K562 (cell line): ENCODE results near the gene NCOA6. TPM values are rescaled to one million over a fixed set of nuclear protein-coding genes. Genes with fewer than 3 reads are reported as not detected.
A peak's percentile ranks its signal among the peaks of the same experiment; 100 is the strongest.

ENCODE experiments used
- CEBPG ChIP-seq, 3 experiments: fragments of 200-800 bp in 1 of 3; sonication (Bioruptor generic) in 1 of 3; sonication (generic) in 1 of 3; formaldehyde crosslinking in 1 of 3; IDR thresholded peaks in 2 of 3; conservative IDR thresholded peaks in 1 of 3; 2 replicates each; pipeline versions ENCODE4 v1.6.1 to v1.8.0; 2016 to 2022; ENCODE audit warnings: missing compliant biosample characterization in 2 of 3, missing genetic modification characterization in 2 of 3, mild to moderate bottlenecking in 1 of 3, missing genetic modification reagents in 1 of 3
- KLF16 ChIP-seq: IDR thresholded peaks from 2 replicates; pipeline ENCODE4 v1.6.1; 2016; ENCODE audit warnings: antibody characterized with exemption
- NCOA2 ChIP-seq, 2 experiments: fragments of 450-650 bp; IDR thresholded peaks; 2 replicates each; pipeline ENCODE4 v1.6.1; 2018; ENCODE audit warnings: mild to moderate bottlenecking in 2 of 2, moderate library complexity in 1 of 2; ENCODE audit not compliant: partially characterized antibody in 2 of 2
- SMAD4 ChIP-seq: fragments of 250-450 bp; sonication (Bioruptor Pico); conservative IDR thresholded peaks from 2 replicates; pipeline ENCODE4 v1.8.0; 2021; ENCODE audit warnings: inconsistent platforms, mild to moderate bottlenecking, moderate library complexity
- SMARCE1 ChIP-seq: fragments of 450-650 bp; IDR thresholded peaks from 2 replicates; pipeline ENCODE4 v1.7.1; 2016; ENCODE audit warnings: mild to moderate bottlenecking
- ZEB2 ChIP-seq: fragments of 450-650 bp; IDR thresholded peaks from 2 replicates; pipeline ENCODE4 v1.6.1; 2016
- ZSCAN32 ChIP-seq: fragments of 450-650 bp; formaldehyde crosslinking; IDR thresholded peaks from 2 replicates; pipeline ENCODE4 v1.4.0; 2020; ENCODE audit warnings: mild to moderate bottlenecking, moderate library complexity
- polyA plus RNA-seq, 8 experiments: library from polyadenylated mRNA; depleted of rRNA in 4 of 8; stranded (reverse) in 5 of 8; unstranded in 3 of 8; fragments of >200 nt; fragmentation: Nextera tagmentation in 2 of 8; fragmentation: Illumina TruSeq in 1 of 8; extraction: Ambion mirVana in 2 of 8; extraction: Trizol in 1 of 8; gene quantifications; 2 replicates each; pipeline versions ENCODE4 v1.2.1 to v1.2.3, GENCODE V29; 2011 to 2014; ENCODE audit warnings: inconsistent platforms in 1 of 8, missing spikeins in 1 of 8
- total RNA-seq, 7 experiments: library from RNA; depleted of rRNA in 6 of 7; stranded (reverse); fragments of >200 nt in 6 of 7; fragmentation: Illumina TruSeq in 2 of 7; extraction: Trizol in 2 of 7; gene quantifications; 2 replicates each; pipeline versions ENCODE4 v1.2.1 to v1.2.3, GENCODE V29; 2011 to 2021; ENCODE audit warnings: low replicate concordance in 1 of 7
- TF ChIP-seq, protein P1 (sequence below), 2 experiments: fragments of 450-650 bp; IDR thresholded peaks; 2 replicates each; pipeline ENCODE4 v1.6.1; 2016; ENCODE audit warnings: mild to moderate bottlenecking in 2 of 2, borderline replicate concordance in 1 of 2, low read depth in 1 of 2, moderate library complexity in 1 of 2
- TF ChIP-seq, protein P2 (sequence below): fragments of 450-650 bp; IDR thresholded peaks from 2 replicates; pipeline ENCODE4 v1.6.1; 2016; ENCODE audit warnings: borderline replicate concordance
- TF ChIP-seq, protein P3 (sequence below): sonication (generic); formaldehyde crosslinking; IDR thresholded peaks from 2 replicates; pipeline ENCODE4 v1.8.0; 2022; ENCODE audit warnings: mild to moderate bottlenecking, missing genetic modification reagents, borderline replicate concordance
- TF ChIP-seq, protein P4 (sequence below): fragments of 450-650 bp; IDR thresholded peaks from 2 replicates; pipeline ENCODE4 v1.6.1; 2016; ENCODE audit warnings: low read depth, mild to moderate bottlenecking, moderate library complexity

Gene NCOA6
- total and polyA plus RNA-seq, 9 of the 15 experiments (the other 6 are each of a cell fraction or from before 2014, with no cell fraction given), result 6.1 to 25.0 (median 9.5) TPM

DNA sequence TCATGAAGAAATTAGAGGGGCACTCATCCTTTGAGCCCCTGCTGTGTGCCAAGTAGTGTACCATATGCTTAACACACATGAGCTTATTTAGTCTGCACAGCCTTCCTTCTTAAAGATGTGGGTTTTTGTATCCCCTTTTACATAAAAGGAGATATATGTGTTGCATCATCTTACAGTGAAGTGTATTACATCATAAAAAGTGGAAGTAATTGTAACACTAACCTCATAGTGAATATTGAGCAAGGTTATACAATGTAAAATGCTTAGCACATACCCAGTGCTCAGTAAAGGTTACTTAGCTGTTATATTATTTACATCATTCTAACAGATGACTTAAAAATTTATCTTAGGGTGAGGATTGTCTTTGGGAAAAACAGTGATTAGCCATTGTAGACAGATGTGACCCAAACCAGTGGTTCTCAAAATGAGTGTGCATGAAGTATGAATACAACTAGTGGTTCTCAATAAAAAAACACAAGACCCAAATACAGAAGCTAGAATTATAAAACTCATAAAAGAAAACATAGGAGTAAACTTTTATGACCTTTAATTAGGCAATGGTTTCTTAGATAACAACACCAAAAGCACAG lies 144.8 kb downstream of the NCOA6 start (continued):
- TF ChIP-seq, protein P1, sequence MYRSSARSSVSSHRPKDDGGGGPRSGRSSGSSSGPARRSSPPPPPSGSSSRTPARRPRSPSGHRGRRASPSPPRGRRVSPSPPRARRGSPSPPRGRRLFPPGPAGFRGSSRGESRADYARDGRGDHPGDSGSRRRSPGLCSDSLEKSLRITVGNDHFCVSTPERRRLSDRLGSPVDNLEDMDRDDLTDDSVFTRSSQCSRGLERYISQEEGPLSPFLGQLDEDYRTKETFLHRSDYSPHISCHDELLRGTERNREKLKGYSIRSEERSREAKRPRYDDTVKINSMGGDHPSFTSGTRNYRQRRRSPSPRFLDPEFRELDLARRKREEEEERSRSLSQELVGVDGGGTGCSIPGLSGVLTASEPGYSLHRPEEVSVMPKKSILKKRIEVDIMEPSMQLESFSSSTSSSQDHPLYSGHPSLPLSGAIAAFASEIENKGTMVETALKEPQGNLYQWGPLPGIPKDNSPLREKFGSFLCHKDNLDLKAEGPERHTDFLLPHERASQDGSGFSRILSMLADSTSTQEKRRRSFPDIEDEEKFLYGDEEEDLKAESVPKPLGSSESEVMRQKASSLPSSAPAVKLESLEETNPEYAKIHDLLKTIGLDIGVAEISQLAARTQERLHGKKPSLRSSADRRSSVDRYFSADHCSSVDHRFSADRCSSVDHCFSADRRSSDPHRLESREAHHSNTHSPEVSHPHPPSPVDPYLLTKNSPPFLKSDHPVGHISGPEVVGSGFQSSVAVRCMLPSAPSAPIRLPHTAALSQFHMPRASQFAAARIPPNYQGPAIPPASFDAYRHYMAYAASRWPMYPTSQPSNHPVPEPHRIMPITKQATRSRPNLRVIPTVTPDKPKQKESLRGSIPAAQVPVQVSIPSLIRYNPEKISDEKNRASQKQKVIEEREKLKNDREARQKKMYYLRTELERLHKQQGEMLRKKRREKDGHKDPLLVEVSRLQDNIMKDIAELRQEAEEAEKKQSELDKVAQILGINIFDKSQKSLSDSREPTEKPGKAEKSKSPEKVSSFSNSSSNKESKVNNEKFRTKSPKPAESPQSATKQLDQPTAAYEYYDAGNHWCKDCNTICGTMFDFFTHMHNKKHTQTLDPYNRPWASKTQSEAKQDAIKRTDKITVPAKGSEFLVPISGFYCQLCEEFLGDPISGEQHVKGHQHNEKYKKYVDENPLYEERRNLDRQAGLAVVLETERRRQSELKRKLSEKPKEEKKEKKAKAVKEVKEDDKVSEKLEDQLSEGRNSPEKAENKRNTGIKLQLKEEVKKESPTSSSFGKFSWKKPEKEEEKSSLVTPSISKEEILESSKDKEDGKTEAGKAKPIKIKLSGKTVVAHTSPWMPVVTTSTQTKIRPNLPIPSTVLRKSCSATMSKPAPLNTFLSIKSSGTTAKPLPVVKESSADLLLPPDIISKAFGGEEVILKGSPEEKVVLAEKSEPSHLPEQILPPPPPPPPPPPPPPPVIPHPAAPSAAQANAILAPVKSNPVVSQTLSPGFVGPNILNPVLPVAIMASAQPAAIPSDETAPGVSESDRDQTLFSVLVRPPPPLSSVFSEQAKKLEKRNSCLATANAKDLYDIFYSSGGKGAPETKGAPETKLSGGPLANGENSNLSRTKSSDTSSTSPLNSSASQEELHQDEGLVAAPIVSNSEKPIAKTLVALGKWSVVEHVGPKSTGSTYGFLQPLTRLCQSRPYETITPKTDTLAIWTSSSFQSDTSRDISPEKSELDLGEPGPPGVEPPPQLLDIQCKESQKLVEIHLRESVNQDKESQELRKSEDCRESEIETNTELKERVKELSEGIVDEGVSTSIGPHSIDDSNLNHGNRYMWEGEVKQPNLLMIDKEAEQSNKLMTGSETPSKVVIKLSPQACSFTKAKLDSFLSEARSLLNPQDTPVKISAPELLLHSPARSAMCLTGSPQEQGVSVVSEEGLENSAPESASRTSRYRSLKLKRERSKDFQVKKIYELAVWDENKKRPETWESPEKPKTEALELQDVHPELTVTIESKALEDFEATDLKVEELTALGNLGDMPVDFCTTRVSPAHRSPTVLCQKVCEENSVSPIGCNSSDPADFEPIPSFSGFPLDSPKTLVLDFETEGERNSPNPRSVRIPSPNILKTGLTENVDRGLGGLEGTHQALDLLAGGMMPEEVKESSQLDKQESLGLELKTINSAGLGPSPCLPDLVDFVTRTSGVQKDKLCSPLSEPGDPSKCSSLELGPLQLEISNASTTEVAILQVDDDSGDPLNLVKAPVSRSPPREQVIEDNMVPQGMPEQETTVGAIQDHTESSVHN (IDR thresholded peaks at IDR 0.05; ENCODE audit: borderline replicate concordance in 1 of 2, low read depth in 1 of 2), result peak in 1 of 2 experiments; percentile 79; a peak in 2 of 4 replicates
- TF ChIP-seq, protein P2, sequence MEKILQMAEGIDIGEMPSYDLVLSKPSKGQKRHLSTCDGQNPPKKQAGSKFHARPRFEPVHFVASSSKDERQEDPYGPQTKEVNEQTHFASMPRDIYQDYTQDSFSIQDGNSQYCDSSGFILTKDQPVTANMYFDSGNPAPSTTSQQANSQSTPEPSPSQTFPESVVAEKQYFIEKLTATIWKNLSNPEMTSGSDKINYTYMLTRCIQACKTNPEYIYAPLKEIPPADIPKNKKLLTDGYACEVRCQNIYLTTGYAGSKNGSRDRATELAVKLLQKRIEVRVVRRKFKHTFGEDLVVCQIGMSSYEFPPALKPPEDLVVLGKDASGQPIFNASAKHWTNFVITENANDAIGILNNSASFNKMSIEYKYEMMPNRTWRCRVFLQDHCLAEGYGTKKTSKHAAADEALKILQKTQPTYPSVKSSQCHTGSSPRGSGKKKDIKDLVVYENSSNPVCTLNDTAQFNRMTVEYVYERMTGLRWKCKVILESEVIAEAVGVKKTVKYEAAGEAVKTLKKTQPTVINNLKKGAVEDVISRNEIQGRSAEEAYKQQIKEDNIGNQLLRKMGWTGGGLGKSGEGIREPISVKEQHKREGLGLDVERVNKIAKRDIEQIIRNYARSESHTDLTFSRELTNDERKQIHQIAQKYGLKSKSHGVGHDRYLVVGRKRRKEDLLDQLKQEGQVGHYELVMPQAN, result no peak
- TF ChIP-seq, protein P3, sequence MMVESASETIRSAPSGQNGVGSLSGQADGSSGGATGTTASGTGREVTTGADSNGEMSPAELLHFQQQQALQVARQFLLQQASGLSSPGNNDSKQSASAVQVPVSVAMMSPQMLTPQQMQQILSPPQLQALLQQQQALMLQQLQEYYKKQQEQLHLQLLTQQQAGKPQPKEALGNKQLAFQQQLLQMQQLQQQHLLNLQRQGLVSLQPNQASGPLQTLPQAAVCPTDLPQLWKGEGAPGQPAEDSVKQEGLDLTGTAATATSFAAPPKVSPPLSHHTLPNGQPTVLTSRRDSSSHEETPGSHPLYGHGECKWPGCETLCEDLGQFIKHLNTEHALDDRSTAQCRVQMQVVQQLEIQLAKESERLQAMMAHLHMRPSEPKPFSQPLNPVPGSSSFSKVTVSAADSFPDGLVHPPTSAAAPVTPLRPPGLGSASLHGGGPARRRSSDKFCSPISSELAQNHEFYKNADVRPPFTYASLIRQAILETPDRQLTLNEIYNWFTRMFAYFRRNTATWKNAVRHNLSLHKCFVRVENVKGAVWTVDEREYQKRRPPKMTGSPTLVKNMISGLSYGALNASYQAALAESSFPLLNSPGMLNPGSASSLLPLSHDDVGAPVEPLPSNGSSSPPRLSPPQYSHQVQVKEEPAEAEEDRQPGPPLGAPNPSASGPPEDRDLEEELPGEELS (CRISPR knock-in tag), result no peak
- TF ChIP-seq SMARCE1 (0 out of 2 replicates have a peak, but pooled peaks have one; percentile 39), KLF16 (no peak), ZSCAN32 (peak; percentile 95), NCOA2 (IDR thresholded peaks at IDR 0.05; ENCODE audit: partially characterized antibody in 2 of 2) (no peak), CEBPG (CRISPR knock-in tag; IDR thresholded peaks at IDR 0.05) (peak; percentile 94), CEBPG (tag; conservative IDR thresholded peaks at IDR 0.05 in 1 of 2, IDR thresholded peaks at IDR 0.05 in 1 of 2) (peak; percentile 99), ZEB2 (no peak), SMAD4 (CRISPR knock-in tag) (0 out of 2 replicates have a peak, but pooled peaks have one; percentile 50)
- TF ChIP-seq, protein P4, sequence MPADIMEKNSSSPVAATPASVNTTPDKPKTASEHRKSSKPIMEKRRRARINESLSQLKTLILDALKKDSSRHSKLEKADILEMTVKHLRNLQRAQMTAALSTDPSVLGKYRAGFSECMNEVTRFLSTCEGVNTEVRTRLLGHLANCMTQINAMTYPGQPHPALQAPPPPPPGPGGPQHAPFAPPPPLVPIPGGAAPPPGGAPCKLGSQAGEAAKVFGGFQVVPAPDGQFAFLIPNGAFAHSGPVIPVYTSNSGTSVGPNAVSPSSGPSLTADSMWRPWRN, result peak; percentile 9; the same call in 1 of the 2 replicates
